ENCODE measurements around the gene ADAM30.

ADAM30 gene

DNA sequence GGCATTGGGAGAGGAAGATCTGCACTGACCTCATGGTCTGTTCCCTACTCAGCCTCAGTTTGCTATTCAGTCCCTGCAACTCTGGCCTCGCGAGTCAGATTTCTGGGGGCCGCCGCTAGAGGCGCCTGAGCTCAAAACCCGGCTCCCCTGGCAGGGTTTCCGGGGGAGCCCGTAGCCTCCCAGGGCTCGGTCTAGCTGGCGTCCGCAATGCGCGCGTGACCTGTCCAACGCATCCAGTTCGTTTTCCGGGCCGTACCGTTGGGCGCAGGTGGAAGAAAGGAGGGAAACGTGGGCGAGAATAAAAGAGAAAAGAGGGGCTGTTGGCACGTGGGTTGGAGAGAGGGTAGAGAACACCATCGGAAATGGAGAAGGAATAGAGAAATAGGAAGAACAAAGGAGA lies at the start of gene ADAM30:
Gene ADAM30, minus strand, starts transcription at position 213 of the 400 bp plus-strand sequence. Its CDS starts 179 bp downstream, at position 34.
- no peak for DNase-seq
- no peak for ATAC-seq

DNA sequence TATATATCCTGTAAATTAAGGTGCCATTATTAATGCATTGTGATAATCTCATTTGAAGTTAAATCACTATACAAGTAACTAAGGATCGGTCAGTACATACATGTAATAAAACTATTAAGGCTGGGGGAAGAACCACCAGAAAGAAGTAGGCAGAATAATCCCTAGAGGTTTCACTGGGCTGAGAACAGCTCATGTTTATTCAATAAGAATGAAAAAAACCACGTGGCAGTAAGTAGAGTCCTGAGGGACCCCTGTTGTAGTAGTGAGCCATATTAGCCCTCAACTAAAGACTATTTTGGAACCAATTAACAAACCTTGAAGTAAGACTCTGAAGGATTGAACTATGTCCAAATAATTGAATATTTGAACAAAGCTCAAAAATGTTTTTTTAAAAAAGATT lies 46.9 kb upstream of the ADAM30 start:
- DNase-seq (no peak), ATAC-seq (no peak)

DNA sequence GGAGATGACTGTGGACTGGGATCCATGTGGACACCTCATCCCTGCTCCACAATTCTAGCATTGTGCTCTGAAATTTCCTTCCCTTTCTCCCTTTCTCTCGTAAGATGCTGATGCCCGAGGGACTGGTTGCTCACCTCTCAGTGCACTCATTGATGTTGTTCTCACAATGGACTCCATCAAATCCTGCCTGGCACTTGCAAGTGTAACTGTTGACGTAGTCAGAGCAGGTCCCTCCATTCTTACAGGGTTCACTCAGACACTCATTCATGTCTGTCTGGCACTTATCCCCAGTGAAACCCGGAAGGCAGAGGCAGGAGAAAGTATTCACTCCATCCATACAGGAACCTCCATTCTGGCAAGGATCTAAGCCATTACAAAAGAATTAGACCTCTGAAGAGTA lies 45.1 kb upstream of the ADAM30 start:
- ATAC-seq (no peak), DNase-seq (no peak)

DNA sequence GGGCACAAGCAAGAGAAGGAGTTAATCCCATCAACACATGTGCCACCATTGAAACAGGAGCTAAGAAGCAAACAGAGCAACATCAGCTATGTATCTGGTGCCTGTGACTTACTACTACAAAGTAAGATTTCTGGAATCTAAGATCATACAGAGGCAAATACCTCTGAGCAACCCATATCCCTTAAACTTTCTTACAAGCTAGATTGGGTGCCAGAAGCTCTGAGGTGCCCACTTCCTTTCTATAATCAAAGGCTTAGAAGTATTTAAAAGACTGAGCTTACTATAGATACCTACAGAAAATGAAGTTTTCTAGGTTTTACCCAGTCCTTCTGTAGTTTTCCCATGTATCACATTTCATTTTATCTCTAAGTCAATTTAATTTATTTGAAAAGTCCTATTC lies 44.4 kb upstream of the ADAM30 start:
- ATAC-seq (no peak), DNase-seq (no peak)

DNA sequence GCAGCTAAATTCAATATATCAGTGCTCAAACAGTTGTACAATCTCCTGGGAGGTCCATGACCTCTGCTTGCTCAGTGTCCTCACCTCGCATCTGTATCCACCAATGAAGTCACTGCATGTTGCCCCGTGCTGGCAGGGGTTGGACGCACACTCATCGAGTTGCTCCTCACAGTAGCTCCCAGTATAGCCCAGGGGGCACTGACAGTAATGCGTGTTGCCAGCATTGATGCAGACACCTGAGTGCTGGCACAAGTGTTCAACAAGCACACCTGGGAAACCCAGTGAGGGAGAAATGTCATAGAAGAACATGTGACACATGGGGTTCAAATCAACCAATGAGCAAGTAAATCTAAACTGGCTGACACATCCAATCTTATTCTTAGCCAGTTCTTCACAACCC lies 40.9 kb upstream of the ADAM30 start:
- DNase-seq = no peak
- no peak for ATAC-seq

DNA sequence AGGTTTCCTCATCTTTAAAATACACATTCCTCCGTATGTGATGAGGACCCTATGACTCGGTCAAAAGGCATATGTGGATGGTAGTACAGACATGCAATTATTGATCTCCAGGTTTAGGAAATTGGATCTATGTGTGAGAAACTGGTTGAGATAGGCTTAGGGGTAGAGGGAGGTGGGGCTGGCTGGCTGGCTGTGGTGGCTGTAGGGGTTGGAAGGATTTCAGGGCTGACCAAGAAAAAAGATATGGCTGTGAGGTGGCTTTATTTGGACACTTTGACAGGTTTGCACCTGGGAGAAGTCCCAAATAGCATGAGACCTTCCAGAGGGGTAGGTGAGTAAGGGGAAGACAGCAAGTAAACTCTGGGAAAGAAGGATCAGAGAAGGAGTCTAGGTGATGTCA lies 39.6 kb upstream of the ADAM30 start:
- ATAC-seq (no peak), DNase-seq (no peak)

DNA sequence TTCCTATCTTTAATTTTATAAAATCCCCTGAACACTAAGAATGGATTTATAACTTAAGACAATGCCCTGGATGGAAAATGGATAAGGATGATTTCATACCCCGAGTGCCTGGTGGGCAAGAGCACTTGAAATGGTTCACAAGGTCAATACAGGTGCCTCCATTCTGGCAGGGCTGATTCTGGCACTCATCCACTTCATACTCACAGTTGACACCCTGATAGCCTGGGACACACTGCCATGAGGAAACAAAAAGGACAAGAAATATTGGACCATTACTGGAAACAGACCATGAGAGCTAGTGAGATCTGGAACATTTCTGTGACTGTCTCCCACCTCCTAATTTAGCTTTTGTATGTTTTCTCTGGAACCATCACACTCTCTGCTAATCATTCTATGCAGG lies 39.1 kb upstream of the ADAM30 start:
- ATAC-seq (no peak), DNase-seq (no peak)

DNA sequence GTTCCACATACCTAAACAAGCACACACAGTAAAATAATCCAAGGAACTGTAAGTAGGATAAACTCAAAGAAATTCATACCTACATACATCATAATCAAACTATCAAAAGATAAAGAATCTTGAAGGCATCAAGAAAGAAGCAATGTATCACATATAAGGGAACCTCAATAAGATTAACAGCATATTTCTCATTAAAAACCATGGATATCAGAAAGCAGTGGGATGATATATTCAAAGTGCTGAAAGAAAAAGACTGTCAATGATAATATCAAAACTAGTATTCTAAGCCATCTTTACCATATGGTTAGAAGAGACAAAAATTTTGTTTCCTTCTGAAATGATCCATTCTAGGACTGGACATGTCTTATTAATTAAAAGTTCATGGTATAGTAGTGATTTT lies 37.1 kb upstream of the ADAM30 start:
- DNase-seq (no peak), ATAC-seq (no peak)

DNA sequence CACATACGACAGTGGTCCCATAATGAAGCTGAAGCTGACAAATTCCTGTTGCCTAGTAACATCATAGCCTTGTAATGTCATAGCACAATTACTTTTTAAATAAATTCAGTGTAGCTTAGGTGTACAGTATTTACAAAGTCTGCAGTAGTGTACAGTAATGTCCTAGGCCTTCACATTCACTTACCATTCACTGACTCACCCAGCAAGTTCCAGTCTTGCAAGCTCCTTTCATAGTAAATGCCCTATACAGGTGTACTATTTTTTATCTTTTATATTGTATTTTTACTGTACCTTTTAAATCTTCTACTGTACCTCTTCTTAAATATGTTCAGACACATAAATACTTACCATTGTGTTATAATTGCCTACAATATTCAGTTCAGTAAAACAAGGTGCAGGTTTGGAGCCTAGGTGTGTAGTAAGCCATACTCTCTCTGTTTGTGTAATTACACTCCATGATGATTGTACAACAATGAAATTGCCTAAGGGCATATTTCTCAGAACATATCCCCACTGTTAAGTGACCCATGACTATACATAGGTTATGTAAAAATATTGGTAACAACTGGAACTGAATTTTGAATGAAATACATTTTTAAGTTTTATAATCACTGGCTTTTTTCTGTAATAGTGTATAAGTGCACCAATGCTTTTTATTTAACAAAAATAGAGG lies 33.5 kb upstream of the ADAM30 start:
- no peak for DNase-seq
- ATAC-seq = no peak

DNA sequence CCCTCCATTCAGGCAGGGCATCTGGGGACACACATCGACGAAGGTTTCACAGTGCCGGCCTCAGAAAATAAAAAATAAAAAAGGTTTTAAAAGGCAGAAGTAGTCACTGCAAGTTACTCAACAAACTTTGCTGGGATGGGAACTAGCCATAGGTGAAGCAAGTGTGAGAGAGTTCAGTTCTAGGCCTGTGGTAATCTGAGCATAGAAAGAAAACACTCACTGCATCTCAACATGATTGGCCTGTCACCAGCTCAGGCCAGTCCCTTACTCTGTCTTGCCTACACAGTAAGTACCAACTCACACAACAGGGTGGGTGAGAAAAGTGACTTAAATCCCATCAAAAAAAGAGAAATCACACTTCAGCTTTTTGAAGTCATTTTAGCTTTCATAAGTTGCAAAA lies 30.2 kb upstream of the ADAM30 start:
- no peak for ATAC-seq
- no peak for DNase-seq

DNA sequence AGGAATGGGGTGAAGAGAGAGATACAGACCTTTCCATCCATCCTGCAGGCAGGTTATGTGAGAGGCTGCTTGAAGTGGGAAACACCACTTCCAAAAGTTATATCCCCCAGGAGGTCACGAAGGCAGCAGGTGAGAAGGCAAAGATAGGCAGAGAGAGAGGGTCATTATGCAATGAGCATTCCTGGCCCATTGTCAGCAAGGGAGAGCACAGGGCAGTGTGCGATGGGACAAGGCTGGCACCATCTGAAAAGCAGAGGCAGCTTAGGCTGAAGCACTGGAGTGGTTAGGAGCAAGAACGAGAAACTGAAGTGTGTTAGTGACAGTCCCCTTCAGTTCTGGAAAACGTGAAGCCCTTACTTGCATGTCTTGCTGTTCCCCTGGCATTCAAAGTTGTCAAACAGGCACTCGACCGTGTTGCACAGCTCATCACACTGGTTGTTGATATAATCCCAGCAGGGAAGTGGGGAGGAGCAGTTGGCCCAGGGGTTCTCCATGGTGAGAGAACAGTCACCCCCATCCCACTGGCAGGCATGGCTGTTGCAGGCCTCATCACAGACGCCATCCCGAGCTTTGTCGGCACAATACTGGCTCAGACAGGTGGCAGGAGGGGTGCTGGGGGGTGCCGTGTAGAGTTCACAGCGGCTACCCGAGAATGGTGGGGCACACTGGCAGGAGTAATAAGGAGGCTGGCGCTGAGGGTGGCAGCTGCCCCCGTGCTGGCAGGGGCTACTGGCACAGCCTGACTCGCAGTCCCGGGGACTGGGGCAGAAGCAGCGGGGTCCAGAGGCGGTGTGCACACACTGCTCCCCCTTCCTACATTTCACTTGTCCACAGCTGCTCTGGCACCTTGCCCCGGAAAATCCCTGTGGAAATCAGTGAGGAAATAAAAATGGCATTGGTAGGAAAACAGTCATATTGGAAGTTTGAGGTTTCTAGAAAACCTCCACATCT lies 28.9 kb upstream of the ADAM30 start:
- no peak for ATAC-seq
- DNase-seq = no peak

DNA sequence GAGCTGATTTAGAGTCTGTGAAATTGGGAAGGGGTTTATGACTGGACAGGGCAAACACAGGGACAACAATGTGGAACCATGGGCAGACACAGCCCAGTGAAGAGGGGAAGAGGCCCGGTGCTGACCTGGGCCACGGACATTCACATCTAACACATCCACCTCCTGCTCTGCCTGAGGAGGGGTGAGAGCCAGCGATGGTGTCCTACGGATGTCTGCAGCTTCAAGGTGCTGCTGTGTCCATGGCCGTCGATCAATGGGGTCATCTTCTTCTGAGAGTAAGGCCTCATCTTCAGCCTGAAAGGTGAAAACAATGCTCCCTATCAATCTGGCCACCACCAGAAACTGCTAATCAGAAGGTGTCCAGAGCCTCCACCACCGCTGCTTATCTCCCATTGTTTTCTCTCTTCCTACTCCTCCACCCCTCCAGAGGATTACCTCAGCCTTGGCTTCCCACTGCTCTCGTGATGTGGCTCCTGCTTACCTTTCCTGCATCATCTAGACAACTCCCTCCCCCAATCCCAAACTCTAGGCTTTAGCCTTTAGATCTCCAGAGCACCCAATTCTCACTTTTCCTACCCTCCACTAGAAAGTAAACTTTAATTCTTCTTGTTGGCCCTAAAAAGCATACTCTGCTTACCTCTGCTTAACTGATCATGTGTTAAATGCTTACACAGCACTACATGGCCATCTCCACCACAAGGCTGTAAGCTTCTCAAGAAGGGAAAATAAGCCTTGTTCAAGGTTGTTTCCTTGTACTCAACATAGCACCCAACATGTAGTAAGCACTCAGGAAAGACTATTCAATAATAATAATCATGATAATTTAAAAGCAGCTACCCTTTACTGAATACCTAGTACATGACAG lies 24.0 kb upstream of the ADAM30 start:
- DNase-seq (no peak), ATAC-seq (no peak)

DNA sequence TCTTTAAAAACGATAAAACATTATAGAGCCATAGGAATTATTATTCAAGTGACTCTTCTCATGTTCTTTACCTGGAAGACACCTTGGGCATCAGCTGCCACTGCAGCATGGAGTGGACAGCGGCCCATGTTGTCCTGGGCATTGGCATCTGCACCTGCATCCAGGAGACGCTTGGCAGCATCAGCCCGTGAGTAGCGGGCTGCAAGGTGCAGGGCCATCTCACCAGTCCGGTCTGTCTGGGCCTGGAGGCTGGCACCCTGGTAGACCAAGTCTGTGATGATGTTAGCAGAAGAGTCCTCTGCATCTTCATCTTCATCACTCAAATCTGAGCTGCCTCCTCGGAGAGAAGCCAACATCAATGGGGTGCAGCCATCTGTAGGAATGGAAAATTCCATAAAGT lies 22.9 kb upstream of the ADAM30 start:
- no peak for DNase-seq
- ATAC-seq = no peak

DNA sequence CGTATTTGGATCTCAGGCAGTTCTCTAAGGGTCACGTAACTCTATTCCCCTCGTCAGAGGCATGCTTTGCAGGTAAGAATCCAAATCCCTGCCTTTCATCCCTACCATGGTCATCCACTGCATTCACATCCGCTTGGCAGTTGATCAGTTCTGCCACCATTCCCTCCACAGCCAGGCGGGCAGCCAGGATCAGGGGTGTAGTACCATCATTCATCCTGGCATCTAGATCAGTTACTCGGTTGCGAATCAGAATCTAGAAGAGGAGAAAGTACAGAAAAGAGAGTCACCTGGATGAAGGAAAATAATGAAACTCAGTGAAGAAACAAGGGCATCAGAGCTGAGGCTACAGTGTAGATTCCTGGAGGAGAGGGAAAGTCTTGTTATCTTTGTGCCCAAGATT lies 22.0 kb upstream of the ADAM30 start:
- ATAC-seq (no peak), DNase-seq (no peak)

DNA sequence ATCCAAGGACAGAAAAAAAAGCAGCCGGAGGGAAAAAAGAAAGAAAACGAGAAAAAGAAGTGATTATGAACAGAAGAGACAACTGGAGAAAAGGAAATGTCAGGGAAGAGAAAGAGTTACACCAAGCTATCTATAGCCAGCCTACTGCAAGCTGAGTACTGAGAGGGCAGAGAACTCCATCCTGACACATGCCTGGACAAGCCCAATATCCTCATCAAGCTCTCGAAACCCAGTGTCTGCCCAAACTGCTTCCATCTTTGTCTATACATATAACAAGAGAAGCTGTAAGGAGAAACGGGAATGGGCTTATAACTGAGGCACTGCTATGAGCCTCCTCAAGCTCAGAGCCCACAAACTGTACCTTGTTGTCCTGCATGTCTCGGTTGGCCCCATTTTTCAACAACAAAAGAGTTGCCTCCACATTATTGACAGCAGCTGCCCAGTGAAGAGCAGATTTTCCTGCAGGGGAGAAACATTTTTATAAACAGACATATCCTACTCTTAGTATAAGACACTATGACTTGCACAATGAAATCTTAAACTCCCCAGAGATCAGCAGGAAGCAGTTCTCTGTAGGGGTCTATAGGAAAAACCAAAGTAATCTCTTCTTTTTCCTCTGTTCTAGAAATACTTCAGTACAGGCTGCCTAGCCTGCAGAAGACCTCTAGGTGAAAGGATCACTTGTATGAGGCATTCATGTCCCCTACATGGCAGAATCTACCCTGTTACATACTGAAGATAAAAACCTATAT lies 21.2 kb upstream of the ADAM30 start:
- DNase-seq = no peak
- ATAC-seq = no peak

DNA sequence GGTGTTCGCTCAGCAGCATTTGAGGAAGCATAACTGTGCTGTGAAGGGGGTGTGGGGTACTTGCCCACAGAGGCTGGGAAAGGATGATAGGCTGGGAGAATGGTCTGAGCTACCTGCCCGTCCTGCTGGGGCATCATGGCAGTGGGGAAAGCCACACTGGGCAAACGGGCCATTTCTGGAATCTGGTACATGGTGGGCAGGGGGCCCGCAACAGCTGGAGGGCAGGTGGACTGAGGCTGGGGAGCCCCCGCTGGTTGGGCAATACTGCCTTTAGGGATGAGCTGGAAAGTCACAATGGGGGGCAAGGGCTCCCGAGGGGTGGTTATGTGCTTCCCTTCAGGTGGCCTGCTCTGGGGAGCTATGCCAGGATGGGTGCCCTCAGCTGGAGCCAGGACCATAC lies 19.2 kb upstream of the ADAM30 start:
- peak; percentile 19 for ATAC-seq
- DNase-seq = no peak

DNA sequence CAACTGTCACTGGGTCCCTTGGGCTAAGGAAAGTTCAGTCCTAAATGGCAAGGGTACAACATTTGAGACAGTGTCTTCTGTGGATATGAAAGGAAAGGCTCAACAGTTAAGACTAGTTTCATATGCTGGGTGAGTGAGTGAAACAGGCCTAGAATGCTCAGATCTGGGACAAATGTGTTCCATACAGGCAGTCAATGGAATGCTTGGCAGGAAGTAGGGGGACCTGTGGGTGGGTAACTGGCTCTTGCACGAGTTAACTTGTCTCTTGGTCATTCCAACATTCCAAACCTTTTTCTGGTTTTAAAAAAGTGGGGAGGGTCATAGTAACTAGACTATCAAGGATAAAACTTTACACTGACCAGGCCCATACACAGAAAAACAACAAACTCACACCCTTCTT lies 17.8 kb upstream of the ADAM30 start:
- no peak for ATAC-seq
- DNase-seq = no peak

DNA sequence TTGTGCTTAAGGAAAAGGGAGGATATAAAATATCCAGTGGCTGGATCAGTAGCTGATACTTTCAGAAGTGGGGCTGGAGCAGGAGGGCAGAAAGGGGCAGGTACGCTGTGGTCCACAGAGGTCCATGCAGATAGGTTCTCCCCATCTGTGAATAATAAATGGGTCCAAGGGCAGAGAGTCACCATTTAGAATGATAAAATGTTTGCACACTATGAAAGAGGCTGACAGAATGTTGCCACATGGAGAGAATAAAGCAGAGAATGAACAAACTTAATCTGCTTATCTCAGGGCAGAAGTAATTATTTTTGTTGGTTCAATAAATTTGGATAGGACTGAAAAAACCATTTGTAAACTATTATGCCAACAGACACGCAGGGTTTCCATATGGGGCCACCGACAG lies 16.6 kb upstream of the ADAM30 start:
- no peak for DNase-seq
- no peak for ATAC-seq

DNA sequence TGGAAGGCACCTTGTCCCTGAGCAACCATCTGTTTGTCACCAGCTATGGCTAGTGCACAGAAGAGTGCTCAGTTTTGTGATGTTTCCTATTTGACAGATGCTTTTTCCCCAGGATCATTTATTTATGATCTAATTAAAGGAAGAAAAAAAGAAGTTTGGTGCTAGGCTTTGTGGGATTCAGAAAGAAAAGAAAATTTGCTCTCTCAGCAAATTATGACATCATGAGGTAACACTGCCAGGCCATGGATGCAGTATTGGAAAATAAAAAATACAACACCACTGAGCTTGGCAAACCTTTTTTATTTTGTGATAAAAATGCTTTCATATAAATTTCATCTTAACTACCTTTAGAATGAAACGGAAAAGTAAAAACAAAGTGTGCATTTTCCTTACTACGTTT lies 15.5 kb upstream of the ADAM30 start:
- no peak for ATAC-seq
- no peak for DNase-seq

DNA sequence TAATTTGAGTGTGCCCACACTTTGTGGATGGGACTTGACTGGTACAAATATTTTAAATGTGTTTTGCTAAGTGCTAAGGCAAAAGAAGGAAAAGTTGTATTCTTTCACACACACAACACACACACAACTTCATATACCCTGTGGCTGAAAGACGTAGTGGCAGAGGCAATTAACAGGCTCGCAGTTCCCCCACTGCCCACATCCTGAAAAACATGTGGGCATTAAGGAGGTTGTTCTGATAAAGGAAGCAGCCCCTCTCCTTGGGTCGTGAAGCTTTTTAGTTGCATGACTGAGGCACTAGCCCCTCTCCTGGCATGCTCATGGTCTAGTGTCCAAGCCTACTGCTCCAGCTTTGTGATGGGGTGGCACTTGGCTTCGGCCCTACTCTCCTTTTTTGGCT lies 14.3 kb upstream of the ADAM30 start:
- ATAC-seq = no peak
- DNase-seq = no peak

DNA sequence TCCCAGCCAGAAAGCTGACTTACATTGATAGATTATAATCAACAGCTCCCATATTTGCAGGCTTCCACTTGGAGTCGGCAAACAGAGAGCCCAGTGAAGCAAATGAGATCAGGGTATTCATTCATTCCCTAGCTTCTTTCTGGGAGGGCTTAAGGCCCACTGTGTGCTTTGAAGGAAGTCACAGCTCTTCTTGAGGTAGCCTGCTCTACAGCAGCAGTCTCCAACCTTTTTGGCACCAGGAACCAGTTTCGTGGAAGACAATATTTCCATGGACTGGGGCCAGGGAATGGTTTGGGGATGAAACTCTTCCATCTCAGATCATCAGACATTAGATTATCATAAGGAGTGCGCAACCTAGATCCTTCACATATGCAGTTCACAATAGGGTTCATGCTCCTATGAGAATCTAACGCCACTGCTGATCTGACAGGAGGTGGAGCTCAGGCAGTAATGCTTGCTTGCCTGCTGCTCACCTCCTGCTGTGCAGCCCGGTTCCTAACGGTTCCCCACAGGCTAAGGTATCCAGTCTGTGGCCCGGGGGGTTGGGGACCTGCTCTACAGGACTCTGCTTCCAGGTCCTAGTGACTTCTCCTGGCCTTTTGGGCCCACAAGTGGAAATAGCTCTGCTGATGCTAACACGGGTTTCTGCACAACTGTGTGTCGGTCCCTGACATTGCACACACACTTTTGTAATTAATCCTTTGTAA lies 13.7 kb upstream of the ADAM30 start:
- DNase-seq (no peak), ATAC-seq (no peak)
